ENCODE measurements around the gene DSTYK.
"Not testable (repeated sequence)": the region's sequence is repeated elsewhere in the genome, so short reads cannot be mapped to it uniquely, and the experiment has no call there.

DSTYK gene

GRCh38 chr1:205171369-205171768 lies 40.1 kb downstream of the DSTYK start:
- DNase-seq: no peak

DNA sequence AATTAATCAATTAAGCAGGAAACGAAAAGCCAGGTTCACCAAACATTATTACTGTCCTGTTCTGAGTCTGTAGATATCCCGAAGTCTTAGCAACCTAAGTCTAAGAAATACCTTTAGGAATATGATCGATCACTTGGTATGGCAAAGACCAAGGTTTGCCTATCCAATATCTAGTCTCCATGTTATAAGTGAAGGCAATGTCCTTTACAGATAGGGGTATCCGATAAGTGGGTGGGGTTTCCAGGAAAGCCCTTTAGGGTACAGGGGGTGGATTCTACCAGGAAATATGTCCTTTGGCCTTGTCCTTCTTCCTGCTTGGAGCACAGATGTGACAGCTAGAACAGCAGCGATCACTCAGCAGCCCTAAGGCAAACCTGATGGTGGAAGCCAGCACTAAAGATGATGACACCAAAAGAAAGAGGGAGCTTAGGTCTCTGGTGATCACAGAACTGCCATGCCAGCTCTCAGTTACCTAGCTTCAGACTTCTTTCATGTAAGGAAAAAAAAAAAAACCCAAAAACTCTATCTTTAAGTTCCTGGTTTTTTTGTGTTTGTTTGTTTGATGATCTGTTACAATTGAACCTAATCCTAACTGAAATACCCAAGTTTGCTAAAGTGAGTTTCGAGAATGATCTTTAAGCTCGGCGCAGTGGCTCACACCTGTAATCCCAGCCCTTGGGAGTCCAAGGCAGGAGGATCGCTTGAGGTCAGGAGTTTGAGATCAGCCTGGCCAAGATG lies 40.8 kb downstream of the DSTYK start:
- DNase-seq: no peak

DNA sequence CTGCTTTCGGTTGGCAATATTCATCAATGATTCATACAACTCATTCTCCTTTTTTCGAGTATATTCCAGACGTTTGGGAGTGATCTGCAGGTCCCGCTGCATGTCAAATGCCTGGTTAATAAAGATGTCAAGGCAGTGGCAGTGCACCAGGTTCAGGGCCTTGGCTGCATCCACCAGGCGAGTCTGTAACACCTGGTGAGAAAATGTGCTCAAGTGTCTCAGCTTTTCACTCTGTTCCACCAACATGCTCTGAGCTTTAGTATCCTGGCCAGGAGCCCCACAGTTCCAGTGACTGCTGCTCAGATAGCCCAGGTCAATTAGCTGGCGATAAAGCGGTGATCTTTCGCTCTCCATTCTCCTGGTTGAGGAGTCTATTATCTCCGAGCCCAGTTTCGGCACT lies 42.3 kb downstream of the DSTYK start:
- DNase-seq: no peak

DNA sequence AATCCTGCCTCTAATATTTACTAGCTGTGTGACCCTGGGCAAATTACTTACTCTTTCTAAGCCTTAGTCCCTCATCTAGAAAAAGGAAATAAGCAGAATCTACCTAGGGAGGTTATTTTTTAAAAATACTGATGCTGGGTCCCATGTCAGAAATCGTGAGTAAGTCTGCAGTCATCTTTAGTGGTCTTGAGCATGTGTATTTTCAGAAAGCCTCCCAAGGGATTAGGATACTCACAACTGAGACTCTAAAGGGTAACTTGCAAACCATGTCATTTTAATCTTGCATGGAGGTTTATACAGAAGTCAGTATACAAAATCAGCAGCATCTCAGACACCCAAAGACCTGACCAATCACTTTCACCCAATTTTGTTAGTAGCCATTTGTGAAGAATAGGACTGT lies 43.2 kb downstream of the DSTYK start:
- no peak for DNase-seq

DNA sequence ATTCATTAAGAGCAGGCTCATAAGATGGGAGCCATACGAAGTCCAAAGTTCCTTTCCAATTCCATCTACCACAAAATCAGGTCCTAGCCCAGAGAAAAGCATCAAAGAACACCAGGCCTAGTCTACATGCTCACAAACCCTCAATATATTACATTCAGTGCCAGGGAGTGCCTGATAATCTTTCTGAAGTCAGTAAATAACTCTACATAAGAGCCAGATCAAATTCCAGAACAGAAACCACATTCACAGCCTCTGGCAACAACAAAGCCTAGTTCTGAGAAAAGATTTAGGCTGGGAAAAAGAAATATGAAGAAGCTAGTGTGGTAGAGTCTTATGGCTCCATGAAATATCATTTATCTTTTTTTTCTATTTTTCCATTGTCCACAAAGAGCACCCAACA lies 49.2 kb downstream of the DSTYK start:
- DNase-seq: no peak

DNA sequence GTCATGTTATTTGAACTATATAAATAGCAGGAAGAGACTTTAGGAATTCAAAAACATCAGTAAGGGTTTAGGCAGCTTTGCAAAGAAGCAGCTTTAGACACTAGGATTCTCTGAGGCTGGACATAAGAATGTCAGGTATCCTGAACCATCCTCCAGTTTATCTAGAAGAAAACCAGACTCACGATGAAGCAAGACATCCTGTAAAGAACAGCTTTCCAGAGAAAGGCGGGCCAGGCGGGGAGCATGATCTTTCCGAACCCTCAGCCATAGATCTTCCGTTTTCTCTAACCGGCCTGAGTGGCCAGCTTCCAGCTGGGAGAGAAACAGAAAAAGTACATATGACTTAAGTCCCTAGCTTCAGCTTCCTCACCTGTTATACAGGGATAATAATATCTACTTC lies 50.4 kb downstream of the DSTYK start:
- DNase-seq: no peak

DNA sequence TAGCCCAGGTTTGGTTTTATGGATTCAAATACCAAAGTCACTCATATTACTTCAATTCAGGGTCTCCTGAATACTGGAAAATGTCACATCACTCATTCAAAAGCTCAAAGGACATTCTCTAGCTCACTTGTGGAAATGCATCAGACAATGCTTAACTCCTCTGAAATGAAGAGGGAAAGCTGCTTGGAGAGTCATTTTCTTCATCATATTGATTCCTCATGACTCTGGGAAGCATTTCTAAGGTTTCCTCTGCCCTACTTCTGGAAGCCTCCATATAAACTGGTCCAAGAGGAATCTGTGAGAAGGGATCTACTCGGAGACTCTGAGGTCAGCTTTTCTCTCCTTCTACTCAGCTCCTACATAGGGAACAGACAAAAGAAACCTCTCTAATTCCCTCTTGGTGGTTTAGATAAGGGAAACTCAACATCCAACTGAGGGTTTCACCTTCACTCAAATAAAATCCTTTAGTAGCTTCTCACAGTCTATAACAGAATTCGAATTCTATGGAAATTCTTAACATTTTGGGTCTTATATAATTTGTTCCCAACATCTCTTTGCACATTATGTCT lies 53.4 kb downstream of the DSTYK start:
- no peak for DNase-seq

DNA sequence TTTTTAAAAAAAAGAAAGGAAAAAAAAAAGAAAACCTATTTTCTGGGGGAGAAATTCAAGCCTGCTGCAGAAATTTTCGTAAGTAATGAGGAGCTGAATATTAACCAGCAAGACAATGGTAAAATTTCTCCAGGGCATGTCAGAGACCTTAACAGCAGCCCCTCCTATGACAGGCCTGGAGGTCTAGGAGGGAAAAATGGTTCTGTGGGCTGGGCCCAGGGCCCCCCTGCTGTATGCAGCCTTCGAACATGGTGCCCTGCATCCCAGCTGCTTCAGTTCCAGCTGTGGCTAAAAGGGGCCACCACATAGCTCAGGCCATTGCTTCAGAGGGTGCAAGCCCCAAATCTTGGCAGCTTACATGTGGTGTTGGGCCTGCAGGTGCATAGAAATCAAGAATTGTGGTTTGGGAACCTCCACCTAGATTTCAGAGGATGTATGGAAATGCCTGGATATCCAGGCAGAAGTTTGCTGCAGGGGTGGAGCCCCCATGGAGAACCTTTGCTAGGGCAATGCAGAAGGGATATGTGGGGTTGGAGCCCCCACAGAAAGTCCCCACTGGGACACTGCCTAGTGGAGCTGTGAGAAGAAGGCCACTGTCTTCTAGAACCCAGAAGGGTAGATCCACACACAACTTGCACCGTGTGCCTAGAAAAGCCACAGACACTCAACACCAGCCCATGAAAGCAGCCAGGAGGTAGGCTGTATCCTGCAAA lies 55.7 kb downstream of the DSTYK start:
- DNase-seq: not testable (repeated sequence)

GRCh38 chr1:205152505-205152904 lies 59.0 kb downstream of the DSTYK start:
- DNase-seq: no peak

- DNase-seq: no peak
Measured at GRCh38 chr1:205150651-205151428, 60.7 kb downstream of the DSTYK start.

GRCh38 chr1:205147191-205147835 lies 64.2 kb downstream of the DSTYK start:
- DNase-seq: no peak

DNA sequence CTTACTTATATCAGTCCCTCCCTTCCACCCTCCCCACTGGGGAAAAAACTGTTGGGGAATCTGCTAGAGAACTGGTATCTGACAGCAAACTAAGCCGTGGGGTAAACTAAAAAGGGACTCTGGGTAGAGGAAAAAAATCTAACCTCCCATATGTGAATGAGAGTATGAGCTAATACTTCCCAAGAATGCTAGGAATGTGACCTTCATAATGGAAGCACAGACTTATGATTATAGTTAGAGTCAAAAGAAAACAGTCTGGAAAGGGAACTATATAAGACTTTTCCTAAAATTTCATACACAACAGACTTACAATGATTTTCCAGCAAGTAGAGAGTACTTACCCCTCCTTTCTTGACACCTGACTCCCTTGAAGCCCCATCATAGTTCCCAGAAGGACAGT lies 66.8 kb downstream of the DSTYK start:
- no peak for DNase-seq

DNA sequence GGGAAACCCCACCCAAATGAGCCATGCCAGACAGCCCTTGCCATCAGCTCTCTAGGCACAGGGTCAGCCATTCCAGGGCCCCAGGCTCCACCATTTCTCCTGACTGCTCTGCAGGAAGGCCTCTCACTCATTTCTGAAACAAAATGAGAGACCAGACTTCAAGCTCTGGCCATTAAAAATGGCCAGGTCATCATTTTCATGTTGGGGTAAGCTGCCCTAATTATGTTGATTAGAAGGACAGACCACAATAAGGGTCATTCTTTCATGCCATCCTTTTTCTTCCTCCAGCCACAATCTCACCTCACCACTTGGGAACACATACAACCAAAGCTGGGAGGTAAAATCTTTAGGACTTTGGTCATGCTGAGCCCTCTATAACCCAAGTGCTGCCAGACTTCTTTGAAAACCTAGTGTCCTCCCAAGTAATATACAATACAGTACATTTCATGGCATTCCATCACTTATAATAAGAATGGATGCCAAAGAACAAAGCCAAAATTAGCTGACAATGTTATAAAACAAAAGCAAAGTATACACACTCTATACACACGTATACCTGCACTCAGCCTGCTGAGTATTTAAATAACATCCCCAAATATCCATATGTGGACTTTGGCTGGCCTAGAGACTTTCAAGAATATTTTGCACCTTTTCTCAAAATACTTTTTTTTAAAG lies 67.3 kb downstream of the DSTYK start:
- no peak for DNase-seq

DNA sequence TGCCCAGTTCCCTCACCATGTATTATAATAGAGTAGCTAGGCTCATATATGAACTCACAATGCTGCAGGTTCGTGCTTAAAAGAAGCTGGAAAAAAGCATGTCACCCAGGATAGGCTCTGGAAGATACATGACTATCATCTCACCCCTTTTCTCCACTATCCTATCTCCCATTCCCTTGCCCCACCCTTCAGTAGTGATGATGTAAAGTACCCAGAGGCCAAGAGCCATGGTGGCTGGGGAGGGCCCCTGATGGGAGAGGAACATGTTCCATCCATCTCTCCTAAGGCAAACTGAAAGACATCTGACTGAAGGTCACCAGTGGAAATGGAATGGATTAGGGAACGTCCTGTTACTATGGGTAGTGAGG lies 69.4 kb downstream of the DSTYK start:
- DNase-seq: no peak

- DNase-seq: peak; percentile 95
Measured at GRCh38 chr1:205141236-205142101, 70.0 kb downstream of the DSTYK start.

GRCh38 chr1:205140113-205140512 lies 71.4 kb downstream of the DSTYK start:
- peak; percentile 98 for DNase-seq

GRCh38 chr1:205137901-205138300 lies 73.6 kb downstream of the DSTYK start:
- no peak for DNase-seq

DNA sequence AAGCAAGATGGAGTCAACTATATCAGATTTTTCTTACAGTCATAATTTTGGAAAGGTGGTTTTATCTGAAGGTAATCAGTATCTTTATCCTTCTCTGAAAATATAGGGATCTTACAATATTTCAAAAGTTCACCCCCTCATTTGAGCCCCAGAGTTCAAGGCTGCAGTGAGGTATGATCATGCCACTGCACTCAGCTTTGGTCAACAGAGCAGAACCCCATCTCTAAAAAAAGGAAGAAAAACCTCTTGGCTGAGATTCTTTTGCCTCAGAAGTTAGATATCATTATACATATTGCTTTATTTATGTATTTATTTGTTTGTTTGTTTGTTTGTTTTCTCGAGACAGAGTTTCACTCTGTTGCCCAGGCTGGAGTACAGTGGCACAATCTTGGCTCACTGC lies 78.2 kb downstream of the DSTYK start:
- no peak for DNase-seq

DNA sequence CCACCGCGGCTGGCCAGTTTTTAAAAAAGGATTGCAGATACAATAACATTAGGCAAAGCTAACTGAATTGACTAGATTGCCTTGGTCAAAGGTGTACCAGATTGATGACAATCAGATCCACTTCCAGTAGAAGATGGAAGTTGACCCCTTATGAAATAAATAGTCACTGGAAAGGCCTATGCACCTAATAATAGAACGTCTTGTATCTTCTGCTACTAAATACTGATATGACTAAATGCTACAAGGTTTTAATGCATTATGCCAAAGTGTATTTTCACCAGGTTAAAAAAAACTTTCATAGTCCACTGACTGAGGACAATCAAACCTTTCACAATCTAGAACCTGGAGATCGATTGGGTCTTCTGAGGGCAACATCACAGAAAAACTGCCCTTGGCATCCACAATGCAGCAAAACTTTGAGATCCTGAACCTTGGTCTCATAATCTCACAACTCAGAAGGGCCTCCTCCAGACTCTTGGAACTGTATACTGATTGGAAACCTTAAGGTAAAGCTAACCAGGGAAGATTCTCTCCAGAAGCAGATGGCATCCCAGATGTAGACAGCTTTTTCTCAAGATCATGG lies 82.0 kb downstream of the DSTYK start:
- peak; percentile 22 for DNase-seq

GRCh38 chr1:205128050-205128449 lies 83.5 kb downstream of the DSTYK start:
- no peak for DNase-seq

GRCh38 chr1:205127646-205128045 lies 83.9 kb downstream of the DSTYK start:
- no peak for DNase-seq

Measured in NCI-H82 (cell line).